Measurements from ENCODE around the gene ARHGDIA.

The ARHGDIA gene

GRCh38 chr17:81888105-81888987, 17.2 kb upstream of the ARHGDIA start:
- no peak for DNase-seq (ENCODE audit: low spot score)

GRCh38 chr17:81885869-81886548, 14.9 kb upstream of the ARHGDIA start:
- DNase-seq (ENCODE audit: low spot score): no peak

GRCh38 chr17:81885454-81885853, 14.3 kb upstream of the ARHGDIA start:
- DNase-seq (ENCODE audit: low spot score): no peak

GRCh38 chr17:81884968-81885367, 13.8 kb upstream of the ARHGDIA start:
- DNase-seq (ENCODE audit: low spot score): no peak

GRCh38 chr17:81884520-81884919, 13.4 kb upstream of the ARHGDIA start:
- DNase-seq (ENCODE audit: low spot score): no peak

GRCh38 chr17:81879121-81879520, 8.0 kb upstream of the ARHGDIA start:
- DNase-seq (ENCODE audit: low spot score): no peak

- no peak for DNase-seq (ENCODE audit: low spot score)
Measured at GRCh38 chr17:81878294-81878693, 7.2 kb upstream of the ARHGDIA start.

- no peak for DNase-seq (ENCODE audit: low spot score)
Measured at GRCh38 chr17:81877569-81877968, 6.4 kb upstream of the ARHGDIA start.

GRCh38 chr17:81871387-81872230, 472 bp upstream of the ARHGDIA start:
- DNase-seq (ENCODE audit: low spot score): peak; percentile 82

GRCh38 chr17:81870131-81870980, 781 bp downstream of the ARHGDIA start:
- DNase-seq (ENCODE audit: low spot score): peak; percentile 33

- DNase-seq (ENCODE audit: low spot score): peak; percentile 54
Measured at GRCh38 chr17:81869221-81870130, 1.7 kb downstream of the ARHGDIA start.

GRCh38 chr17:81868674-81869220, 2.4 kb downstream of the ARHGDIA start:
- DNase-seq (ENCODE audit: low spot score): peak; percentile 59

GRCh38 chr17:81867991-81868673, 3.0 kb downstream of the ARHGDIA start:
- DNase-seq (ENCODE audit: low spot score): no peak

- peak; percentile 68 for DNase-seq (ENCODE audit: low spot score)
Measured at GRCh38 chr17:81867170-81867990, 3.8 kb downstream of the ARHGDIA start.

- no peak for DNase-seq (ENCODE audit: low spot score)
Measured at GRCh38 chr17:81866440-81867169, 4.5 kb downstream of the ARHGDIA start.

GRCh38 chr17:81865733-81866439, 5.3 kb downstream of the ARHGDIA start:
- no peak for DNase-seq (ENCODE audit: low spot score)

GRCh38 chr17:81865358-81865732, 5.8 kb downstream of the ARHGDIA start:
- DNase-seq (ENCODE audit: low spot score): no peak
